ENCODE data around the gene LRRC2.
"Not testable (repeated sequence)": the region's sequence is repeated elsewhere in the genome, so short reads cannot be mapped to it uniquely, and the experiment has no call there.

The LRRC2 gene

GRCh38 chr3:46551615-46552014, 14.5 kb downstream of the LRRC2 start:
- no peak for DNase-seq

DNA sequence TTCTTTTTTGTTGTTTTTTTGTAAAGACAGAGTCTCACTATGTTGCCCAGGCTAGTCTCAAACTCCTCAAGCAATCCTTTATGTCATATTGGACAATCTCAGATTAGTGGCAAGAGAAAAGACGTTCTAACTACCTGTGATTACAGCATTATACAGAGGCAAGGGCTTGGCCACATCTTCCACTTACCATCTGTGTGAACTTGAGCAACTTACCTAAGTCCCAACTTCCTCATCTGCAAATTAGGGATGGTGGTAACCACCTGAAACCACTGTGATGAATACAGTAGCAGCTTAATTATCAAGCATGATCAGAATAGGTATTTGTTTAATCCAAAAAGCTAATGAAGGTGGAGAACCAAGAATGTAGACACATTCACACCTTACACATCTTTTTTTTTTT, 16.1 kb downstream of the LRRC2 start:
- DNase-seq = no peak

GRCh38 chr3:46549408-46549904, 16.6 kb downstream of the LRRC2 start:
- peak in 1 of 5 donors; percentile 38 for DNase-seq

DNA sequence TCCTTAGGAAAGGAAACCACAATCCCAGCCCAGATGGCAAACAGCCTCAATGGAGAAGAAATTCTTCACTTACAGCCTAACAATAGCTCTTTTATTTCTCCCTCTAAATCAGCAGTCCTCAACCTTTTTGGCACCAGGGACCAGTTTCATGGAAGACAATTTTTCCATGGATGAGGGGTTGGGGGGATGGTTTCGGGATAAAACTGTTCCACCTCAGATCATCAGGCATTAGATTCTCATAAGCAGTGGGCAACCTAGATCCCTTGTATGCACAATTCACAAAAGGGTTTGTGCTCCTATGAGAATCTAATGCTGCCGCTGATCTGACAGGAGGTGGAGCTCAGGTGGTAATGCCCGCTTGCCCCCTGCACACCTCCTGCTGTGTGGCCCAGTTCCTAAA, 17.5 kb downstream of the LRRC2 start:
- not testable (repeated sequence) for DNase-seq

GRCh38 chr3:46546896-46547440, 19.1 kb downstream of the LRRC2 start:
- no peak for DNase-seq

GRCh38 chr3:46545818-46546630, 20.1 kb downstream of the LRRC2 start:
- no peak for DNase-seq

DNA sequence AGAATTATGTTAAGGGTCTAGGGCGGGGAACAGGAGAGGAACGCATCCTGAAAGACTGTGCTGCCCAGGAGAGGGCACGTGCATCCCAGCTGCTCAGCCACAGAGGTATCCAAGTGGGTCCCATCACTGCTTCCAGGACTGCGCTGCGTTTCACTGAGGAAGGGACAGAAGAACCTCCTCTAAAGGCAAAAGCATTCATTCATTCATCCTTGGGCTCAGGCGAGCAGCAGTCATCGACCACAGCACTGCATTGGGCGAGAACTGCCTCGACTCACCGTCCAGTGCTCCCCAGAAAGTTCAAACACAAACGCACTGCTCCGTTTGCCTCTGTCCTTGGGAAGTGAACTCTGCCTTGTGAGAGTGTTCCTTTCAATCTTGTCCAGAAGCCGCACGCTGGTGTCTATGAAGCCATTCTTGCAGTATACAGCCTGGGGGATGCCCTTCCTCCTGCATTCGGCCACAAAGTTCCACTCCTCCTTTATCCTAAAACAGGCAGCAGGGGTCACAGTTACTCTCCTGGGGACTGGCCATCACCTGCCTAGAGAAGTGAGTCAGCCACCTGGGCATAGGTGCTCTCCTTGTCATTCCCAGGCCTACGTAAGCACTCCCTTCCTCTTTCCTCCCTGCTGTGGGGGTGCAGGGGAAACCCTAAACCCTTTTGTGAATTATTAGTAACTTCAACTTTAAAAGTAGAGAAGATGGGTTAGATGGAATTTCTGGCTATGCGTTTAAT, 21.2 kb downstream of the LRRC2 start:
- no peak for DNase-seq

DNA sequence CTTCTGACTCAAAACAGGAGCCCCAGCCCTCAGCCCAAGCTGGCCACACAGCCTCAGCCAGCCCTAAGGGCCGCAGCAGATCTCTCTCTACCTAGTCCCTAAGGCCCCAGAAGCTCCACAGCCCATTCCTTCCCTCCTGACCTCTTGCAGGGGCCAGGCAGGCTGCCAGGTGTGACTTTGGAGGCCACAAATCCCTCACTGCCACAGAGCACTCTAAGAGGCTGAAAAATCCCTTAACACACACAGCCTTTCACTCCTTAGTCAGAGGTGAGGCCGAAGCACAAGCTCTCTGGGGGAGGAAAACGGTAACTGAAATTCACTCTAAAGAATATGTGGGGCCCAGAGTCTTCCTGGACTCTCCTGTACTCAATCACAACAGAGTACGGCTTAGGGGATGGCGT, 23.3 kb downstream of the LRRC2 start:
- DNase-seq = no peak

GRCh38 chr3:46542344-46542743, 23.8 kb downstream of the LRRC2 start:
- DNase-seq = no peak

DNA sequence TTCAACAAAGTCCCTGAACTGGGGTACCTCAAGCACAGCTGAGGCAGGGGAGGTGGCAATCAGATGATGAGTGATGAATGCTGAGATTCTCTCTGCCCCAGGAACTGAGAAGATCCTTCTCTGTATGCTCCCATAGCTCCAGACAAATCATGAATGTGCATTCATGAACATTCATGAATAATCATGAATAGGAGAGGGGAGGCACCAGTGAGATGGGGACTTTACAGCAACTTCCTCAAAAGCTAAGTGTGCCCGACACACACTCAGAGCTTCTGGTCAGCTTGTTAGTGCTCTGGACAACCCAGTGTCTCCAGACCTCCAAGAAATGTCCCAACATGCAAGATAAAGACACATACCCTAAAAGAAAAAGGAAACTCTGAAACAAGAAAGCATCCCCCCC, 24.3 kb downstream of the LRRC2 start:
- DNase-seq = no peak

DNA sequence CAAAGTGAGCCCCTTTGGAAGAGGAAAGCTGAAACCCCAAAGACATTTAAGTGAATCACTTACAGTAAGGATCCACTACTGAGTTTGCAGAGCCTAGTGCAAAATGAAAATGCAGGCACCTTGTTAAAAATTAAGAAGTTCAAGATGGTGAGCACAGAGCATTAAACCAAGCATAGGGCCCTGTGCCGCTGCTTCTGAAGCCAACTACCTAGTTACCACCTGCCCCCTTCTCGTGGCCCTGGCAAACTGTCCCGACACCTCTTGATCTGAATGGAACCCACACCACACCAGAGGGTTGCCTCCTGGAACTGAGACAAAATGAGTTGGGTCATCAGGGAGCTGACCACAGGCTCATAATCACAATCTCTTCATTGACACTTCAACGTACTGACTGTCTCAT, 25.6 kb downstream of the LRRC2 start:
- DNase-seq = no peak

- no peak for DNase-seq
These were observed 26.6 kb downstream of the LRRC2 start for GRCh38 chr3:46539443-46540005.

DNA sequence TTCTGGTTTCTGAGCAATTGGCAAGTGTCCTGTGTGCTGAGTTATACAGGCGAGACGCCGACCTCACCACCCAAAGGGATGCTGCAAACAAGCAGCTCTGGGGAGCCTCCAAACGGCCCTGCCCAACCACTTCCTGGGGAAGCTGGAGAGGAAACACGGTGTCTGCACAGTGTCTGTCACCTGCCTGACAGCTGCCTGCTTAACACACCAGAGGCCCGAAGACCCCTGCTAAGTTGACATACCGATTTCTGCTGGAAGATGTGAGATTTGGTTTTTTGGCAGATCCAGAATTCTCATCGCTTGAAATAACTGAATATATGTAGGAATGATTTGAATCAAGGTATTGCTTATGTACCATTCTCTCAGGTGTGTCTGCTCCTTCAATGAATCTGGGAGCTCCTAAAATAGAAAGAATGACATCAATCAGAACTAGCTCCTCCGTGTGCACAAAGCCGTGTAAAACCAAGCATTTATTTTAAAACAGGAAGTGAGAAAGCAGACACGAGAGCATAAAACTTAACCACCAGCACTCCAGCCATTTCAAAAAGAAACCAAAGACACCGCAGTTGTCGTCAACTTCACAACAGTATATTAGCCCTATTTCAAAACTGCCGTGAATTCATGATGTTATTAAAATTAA, 27.2 kb downstream of the LRRC2 start:
- DNase-seq = peak; percentile 70 to 94 (median 82)

- not testable (repeated sequence) for DNase-seq
These were observed 27.7 kb downstream of the LRRC2 start for GRCh38 chr3:46538425-46538802.

GRCh38 chr3:46537779-46538178, 28.3 kb downstream of the LRRC2 start:
- no peak for DNase-seq

GRCh38 chr3:46537316-46537715, 28.8 kb downstream of the LRRC2 start:
- DNase-seq = no peak

- no peak for DNase-seq
These were observed 29.3 kb downstream of the LRRC2 start for GRCh38 chr3:46536758-46537157.

DNA sequence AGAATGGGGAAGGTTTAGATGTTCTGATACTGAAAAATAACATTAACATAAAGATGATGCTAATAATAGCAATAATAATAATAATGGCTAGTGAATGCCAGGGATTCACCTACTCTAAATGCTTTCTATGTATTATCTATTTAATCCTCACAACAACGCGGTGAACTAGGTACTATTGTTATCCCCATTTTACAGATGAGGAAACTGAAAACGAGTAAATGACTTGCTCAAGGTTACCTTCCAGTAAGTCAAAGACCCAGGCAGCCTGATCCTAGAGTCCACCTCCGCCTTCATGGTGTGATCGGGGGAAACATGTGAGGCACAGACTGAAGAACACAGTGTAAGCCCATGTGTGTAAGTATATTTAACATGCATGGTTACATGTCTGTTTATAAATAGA, 30.4 kb downstream of the LRRC2 start:
- DNase-seq = no peak

GRCh38 chr3:46533091-46533490, 33.0 kb downstream of the LRRC2 start:
- no peak for DNase-seq

DNA sequence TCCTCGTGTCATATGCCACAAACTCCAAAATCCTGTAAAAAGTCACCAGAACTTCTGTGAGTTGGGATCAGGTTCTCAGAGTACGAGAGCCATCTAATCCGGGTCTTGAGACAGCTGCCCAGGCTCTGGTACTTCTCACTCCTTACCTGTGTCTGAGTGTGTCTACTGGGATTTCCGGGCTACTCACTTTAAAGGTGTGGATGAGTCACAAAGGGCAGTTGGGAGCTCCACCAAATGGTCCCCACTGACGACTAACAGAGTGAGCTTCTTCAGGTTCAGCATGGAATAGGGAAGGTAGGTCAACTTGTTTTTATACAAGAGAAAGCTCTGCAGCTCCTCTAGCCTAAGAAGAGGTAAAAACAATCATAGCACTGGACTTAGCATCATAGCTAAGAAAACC, 38.9 kb downstream of the LRRC2 start:
- no peak for DNase-seq

DNA sequence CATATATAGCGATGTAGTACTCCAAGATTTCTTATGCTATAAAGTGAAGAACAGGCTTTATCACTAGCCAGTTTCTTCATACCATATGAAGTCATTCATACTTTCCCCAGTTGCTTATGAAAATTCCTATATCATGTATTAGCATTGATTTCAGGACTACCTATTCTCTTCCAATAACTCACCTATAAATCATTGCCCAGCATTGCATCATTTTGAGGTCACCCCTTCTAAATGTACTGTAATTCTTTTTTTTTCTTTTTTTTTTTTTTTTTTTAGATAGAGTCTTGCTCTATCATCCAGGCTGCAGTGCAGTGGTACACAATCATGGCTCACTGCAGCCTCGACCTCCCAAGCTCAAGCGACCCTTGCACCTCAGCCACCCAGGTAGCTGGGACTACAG, 41.3 kb downstream of the LRRC2 start:
- DNase-seq = no peak

DNA sequence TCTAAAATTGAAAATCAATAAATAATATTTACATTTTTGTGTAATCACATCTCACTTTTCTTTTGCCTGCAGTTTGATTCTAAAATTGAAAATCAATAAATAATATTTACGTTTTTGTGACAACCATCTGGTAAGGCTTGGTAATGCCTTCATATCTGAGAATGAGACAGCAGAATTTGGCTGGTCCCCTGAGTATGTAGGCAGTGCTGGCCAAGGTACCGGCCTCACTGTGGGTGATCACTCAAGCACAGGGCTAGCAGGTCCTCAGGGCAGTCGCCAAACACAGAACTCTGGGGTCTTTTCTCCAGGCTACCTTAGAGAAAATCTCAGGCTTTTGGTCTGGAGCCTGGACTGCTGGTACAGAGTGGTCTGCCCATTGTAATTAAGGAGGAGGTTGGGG, 42.1 kb downstream of the LRRC2 start:
- no peak for DNase-seq

DNA sequence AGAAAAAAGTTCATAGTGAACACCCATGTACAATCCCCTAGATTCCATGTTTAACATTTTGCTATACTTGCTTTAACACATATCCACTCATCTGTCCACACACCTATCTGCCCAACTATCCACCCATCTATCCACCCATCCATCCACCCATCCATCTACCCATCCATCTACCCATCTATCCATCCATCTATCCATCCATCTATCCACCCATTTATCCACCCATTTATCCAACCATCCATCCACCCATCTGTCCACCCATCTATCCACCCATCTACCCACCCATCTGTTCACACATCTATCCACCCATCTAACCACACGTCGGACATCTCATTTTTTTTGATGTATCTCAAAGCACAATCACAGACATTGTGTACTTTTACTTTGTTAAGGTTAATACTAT, 42.5 kb downstream of the LRRC2 start:
- no peak for DNase-seq
